Gastroesophageal sphincter (tissue), 4 donors: ENCODE data around the gene SNX32. TPM values are rescaled to one million over a fixed set of nuclear protein-coding genes. Genes with fewer than 3 reads are reported as not detected.

Experiments
- ATAC-seq: fragments of 150-250 bp; one replicate; pipeline ENCODE4 v1.9.1; 2016; ENCODE audit warnings: mild to moderate bottlenecking, moderate library complexity
- H3K27ac ChIP-seq, 4 donors: fragments of 200-600 bp; sonication (generic) in 3 of 4; 1 replicate in 3 of 4; 2 replicates in 1 of 4; pipeline ENCODE4 v1.5.1; 2016 to 2019
- H3K27me3 ChIP-seq: fragments of 200-600 bp; sonication (generic); one replicate; pipeline ENCODE4 v1.5.1; 2019
- H3K36me3 ChIP-seq, 2 donors: fragments of 200-600 bp; sonication (generic); one replicate each; pipeline ENCODE4 v1.5.1; 2019; ENCODE audit warnings: control low read depth in 1 of 2
- H3K4me1 ChIP-seq, 3 donors: fragments of 200-600 bp; sonication (generic); 1 replicate in 2 of 3; 2 replicates in 1 of 3; pipeline ENCODE4 v1.5.1; 2016 to 2019; ENCODE audit warnings: control low read depth in 2 of 3
- H3K4me3 ChIP-seq, 2 donors: fragments of 200-600 bp; sonication (generic); one replicate each; pipeline ENCODE4 v1.5.1; 2019; ENCODE audit warnings: mild to moderate bottlenecking in 1 of 2, moderate library complexity in 1 of 2
- H3K9me3 ChIP-seq, 3 donors: fragments of 200-600 bp; sonication (generic); one replicate each; pipeline ENCODE4 v1.5.1; 2017 to 2019; ENCODE audit warnings: control low read depth in 2 of 3
- CTCF ChIP-seq, 4 experiments: fragments of 200-600 bp in 2 of 4; fragments of 450-650 bp in 2 of 4; sonication (generic) in 1 of 4; IDR thresholded peaks; one replicate each; pipeline ENCODE4 v1.5.1; 2017 to 2019; ENCODE audit warnings: antibody characterized with exemption in 4 of 4, mild to moderate bottlenecking in 2 of 4, moderate library complexity in 2 of 4
- EP300 ChIP-seq: sonication (generic); formaldehyde crosslinking; IDR thresholded peaks from one replicate; pipeline ENCODE4 v1.6.1; 2017; ENCODE audit warnings: antibody characterized with exemption, mild to moderate bottlenecking
- POLR2A ChIP-seq, 2 donors: fragments of 450-650 bp; IDR thresholded peaks; one replicate each; pipeline ENCODE4 v1.6.1; 2017; ENCODE audit warnings: antibody characterized with exemption in 2 of 2, mild to moderate bottlenecking in 2 of 2, moderate library complexity in 1 of 2
- POLR2AphosphoS5 ChIP-seq: sonication (generic); formaldehyde crosslinking; IDR thresholded peaks from one replicate; pipeline ENCODE4 v1.6.1; 2017; ENCODE audit warnings: antibody characterized with exemption
- WGBS, 2 donors: methylation state at CpG; one replicate each; pipeline ENCODE4 v1.1.5; 2018; ENCODE audit warnings: low coverage in 1 of 2; 5-methylcytosine and 5-hydroxymethylcytosine counted together
- total RNA-seq, 4 donors: library from RNA; depleted of rRNA; stranded (reverse); fragments of >200 nt; gene quantifications; one replicate each; pipeline ENCODE4 v1.1.0, GENCODE V29; 2016

Gene SNX32
- total RNA-seq, 4 donors from 2014 or later, result 0.13 TPM; not detected in 3

DNA sequence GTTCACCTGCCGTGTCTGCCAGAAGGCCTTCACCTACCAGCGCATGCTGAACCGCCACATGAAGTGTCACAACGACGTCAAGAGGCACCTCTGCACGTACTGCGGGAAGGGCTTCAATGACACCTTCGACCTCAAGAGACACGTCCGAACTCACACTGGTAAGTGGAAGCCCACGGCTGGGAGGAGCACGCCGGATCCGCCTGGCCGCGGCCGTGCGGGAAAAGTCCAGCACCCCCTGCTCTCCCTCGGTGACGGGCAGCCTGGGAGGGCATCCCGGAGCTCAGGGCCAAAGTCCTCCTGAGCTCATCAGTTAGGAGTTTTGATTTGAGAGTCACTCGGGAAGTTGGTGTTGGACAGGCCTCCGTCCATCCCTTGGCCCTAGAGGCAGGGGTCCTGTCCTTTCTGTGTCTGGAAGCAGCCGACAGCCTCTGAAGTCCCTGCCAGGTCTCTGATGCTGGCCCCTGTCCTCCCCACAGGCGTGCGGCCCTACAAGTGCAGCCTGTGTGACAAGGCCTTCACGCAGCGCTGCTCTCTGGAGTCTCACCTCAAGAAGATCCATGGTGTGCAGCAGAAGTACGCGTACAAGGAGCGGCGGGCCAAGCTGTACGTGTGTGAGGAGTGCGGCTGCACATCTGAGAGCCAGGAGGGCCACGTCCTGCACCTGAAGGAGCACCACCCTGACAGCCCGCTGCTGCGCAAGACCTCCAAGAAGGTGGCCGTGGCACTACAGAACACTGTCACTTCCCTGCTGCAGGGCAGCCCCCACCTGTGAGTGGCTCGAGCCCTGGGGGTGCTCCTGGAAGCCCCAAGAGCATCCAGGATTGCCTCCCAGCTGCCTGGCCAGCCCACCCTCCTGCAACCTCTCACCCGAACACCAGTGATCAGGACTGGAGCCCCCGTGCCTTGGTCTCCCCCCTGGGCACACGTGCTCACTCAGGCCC lies 38.9 kb upstream of the SNX32 start:
- no peak overlapping the region for H3K4me3 ChIP-seq
- H3K27me3 ChIP-seq, result peaks cover 89% of the 10 kb centered on the region
- H3K27ac ChIP-seq, result no peak overlapping the region
- H3K36me3 ChIP-seq, result no peaks in the 10 kb centered on the region
- H3K9me3 ChIP-seq, result no peaks in the 10 kb centered on the region
- no peak for TF ChIP-seq EP300
- TF ChIP-seq POLR2AphosphoS5, result no peak
- no peak for TF ChIP-seq POLR2A (IDR thresholded peaks at IDR 0.05)
- TF ChIP-seq CTCF (IDR thresholded peaks at IDR 0.05), result no peak
- no peaks in the 10 kb centered on the region for H3K4me1 ChIP-seq
- no peak for ATAC-seq
- 80% methylated on average over 2 of the region's 42 CpGs; no CpG with 5 or more reads in 1 of the 2 donors for WGBS, 2 donors

GRCh38 chr11:65796726-65797601 lies 36.8 kb upstream of the SNX32 start:
- Histone ChIP-seq H3K4me1 (no peaks in the 10 kb centered on the region), H3K36me3 (no peaks in the 10 kb centered on the region), H3K9me3 (no peaks in the 10 kb centered on the region), H3K27ac (no peak overlapping the region), H3K4me3 (no peak overlapping the region), H3K27me3 (peaks cover 94% of the 10 kb centered on the region)
- TF ChIP-seq EP300 (no peak), POLR2AphosphoS5 (no peak), POLR2A (IDR thresholded peaks at IDR 0.05) (no peak), CTCF (IDR thresholded peaks at IDR 0.05) (no peak)
- no peak for ATAC-seq
- 55 to 62% methylated on average over 3 to 7 of the region's 15 CpGs for WGBS, 2 donors

DNA sequence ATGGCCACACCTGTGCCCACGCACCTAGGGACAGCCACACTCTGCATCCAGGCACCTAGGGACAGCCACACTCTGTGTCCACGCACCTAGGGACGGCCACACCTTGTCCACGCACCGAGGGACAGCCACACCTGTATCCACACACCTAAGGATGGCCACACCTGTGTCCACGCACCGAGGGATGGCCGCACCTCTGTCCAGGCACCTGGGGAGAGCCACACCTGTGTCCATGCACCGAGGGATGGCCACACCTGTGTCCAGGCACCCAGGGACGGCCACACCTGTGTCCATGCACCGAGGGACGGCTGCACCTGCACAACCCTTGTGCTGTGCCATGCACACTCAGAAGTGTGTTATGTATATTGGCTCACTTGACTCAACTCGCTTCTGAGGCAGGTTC lies 36.1 kb upstream of the SNX32 start:
- ATAC-seq, result no peak
- Histone ChIP-seq H3K27me3 (peaks cover 98% of the 10 kb centered on the region), H3K9me3 (no peaks in the 10 kb centered on the region), H3K4me3 (no peak overlapping the region), H3K27ac (no peak overlapping the region), H3K36me3 (no peaks in the 10 kb centered on the region), H3K4me1 (no peaks in the 10 kb centered on the region)
- 83% methylated on average over 3 of the region's 13 CpGs; no CpG with 5 or more reads in 1 of the 2 donors for WGBS, 2 donors
- TF ChIP-seq POLR2A (IDR thresholded peaks at IDR 0.05), result no peak
- TF ChIP-seq EP300, result no peak
- no peak for TF ChIP-seq CTCF (IDR thresholded peaks at IDR 0.05)

- ATAC-seq, result no peak
- Histone ChIP-seq H3K27ac (no peak overlapping the region), H3K4me1 (no peaks in the 10 kb centered on the region), H3K36me3 (no peaks in the 10 kb centered on the region), H3K4me3 (no peak overlapping the region), H3K27me3 (peaks cover 98% of the 10 kb centered on the region), H3K9me3 (no peaks in the 10 kb centered on the region)
- WGBS, 2 donors, result 80 to 81% methylated on average over 7 to 8 of the region's 8 CpGs
- no peak for TF ChIP-seq CTCF (IDR thresholded peaks at IDR 0.05)
Measured at GRCh38 chr11:65798882-65799281, 34.9 kb upstream of the SNX32 start.
